Gastroesophageal sphincter (tissue), 3 donors: ENCODE data around the gene TUSC1.

Experiments
- CTCF ChIP-seq, 4 experiments: fragments of 200-600 bp in 2 of 4; fragments of 450-650 bp in 2 of 4; sonication (generic) in 1 of 4; IDR thresholded peaks; one replicate each; pipeline ENCODE4 v1.5.1; 2017 to 2019; ENCODE audit warnings: antibody characterized with exemption in 4 of 4, mild to moderate bottlenecking in 2 of 4, moderate library complexity in 2 of 4
- EP300 ChIP-seq: sonication (generic); formaldehyde crosslinking; IDR thresholded peaks from one replicate; pipeline ENCODE4 v1.6.1; 2017; ENCODE audit warnings: antibody characterized with exemption, mild to moderate bottlenecking

- TF ChIP-seq CTCF (IDR thresholded peaks at IDR 0.05) (no peak), EP300 (no peak)
These were observed 24.3 kb upstream of the TUSC1 start for GRCh38 chr9:25702536-25702935.
